GM20431 (cell line): ENCODE data around the gene IGSF23.
"Not testable (repeated sequence)": the region's sequence is repeated elsewhere in the genome, so short reads cannot be mapped to it uniquely, and the experiment has no call there.

ENCODE experiments used
- in situ Hi-C: fragments of 300-500 bp; cut with MseI, MboI; formaldehyde crosslinking; loops from one replicate; pipeline ENCODE4 v1.15.0; 2020; ENCODE audit warnings: low sequenced_read_pairs; ENCODE audit not compliant: unreplicated experiment

The IGSF23 gene

DNA sequence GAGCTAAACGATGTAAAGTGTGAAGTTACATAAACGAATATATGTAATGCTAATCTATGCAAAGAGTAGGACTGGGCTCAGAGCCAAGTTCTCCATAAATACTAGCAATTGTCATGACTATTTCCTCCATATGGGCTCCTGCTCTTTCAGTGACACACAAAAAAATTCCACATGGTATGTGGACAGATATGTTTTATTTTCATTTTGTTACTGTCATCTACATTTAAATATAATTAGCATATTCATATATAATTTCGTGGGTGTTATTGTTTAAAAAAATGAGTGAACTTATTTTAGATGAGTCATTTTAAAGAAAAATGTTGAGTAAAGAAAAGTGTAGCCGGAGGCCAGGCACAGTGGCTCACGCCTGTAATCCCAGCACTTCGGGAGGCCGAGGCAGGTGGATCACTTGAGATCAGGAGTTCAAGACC, 5.0 kb upstream of the IGSF23 start:
- in situ Hi-C loops: no loop called here

DNA sequence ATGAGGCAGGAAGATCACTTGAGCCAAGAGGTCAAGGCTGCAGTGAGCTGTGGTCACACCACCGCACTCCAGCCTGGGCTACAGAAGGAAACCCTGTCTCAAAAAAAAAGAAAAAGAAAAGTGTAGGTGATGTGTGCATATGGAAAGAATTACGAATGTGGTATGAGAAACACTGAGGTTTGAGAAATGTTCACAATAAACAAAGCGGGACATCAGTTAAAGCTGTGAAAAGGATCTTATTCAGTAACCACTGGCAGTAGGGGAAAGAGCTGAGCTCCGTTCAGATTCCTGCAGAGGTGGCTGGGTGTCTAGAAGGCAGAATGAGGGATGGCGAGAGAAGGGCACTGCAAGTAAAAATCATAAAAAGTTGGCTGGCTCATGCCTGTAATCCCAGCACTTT, 4.1 kb upstream of the IGSF23 start:
- in situ Hi-C loops: no loop called here

DNA sequence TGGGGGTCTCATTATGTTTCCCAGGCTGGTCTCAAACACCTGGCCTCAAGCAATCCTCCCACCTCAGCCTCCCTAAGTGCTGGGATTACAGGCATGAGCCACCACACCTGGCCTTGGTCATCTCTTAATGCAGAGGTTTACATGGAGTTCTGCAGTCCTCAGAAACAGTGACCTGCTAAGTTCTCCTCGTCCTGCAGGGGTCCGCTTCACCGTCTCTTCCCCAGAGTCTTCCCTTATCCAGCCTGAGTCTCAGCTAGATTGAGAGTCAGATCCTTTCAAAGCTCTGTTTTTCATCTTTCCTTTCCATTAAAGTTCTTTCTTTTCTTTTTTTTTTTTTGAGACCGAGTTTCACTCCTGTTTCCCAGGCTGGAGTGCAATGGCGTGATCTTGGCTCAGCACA, 2.9 kb upstream of the IGSF23 start:
- in situ Hi-C loops: not testable (repeated sequence)

DNA sequence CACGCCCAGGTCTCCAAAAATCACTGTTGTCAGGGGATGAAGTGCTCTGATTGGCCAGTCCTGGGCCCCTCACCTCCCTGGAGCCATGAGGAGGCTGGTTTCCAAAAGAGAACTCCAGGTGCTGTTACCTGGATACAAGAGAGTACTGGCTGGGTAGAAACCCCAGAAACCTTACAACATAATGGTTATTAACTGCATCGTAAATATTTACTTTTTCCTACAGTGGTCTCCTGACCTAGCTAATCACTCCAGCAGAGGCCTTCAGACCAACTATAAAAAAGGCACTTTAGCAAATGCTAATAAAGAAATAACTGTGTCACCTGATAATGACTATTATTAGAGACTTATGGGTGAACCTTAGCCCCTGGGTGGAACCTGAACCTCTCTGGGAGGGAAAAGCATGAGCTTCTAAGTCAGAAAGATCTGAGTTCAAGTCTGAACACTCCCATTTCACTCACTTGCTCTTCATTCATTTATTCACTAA, 1.5 kb upstream of the IGSF23 start:
- in situ Hi-C loops: no loop called here

DNA sequence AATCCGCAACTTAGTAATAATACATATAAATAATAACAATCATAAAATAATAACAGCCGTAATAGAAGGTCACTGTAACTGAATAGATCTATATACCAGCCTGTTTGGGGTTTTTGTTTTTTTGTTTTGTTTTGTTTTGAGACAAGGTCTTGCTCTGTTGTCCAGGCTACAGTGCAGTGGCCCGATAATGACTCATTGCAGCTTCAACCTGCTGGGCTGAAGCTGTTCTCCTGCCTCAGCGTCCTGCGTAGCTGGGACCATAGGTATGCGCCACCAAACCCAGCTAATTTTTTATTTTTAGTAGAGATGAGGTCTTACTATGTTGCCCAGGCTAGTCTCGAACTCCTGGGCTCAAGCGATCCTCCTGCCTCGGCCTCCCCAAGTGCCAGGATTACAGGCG, 950 bp downstream of the IGSF23 start:
- in situ Hi-C loops: no loop called here

DNA sequence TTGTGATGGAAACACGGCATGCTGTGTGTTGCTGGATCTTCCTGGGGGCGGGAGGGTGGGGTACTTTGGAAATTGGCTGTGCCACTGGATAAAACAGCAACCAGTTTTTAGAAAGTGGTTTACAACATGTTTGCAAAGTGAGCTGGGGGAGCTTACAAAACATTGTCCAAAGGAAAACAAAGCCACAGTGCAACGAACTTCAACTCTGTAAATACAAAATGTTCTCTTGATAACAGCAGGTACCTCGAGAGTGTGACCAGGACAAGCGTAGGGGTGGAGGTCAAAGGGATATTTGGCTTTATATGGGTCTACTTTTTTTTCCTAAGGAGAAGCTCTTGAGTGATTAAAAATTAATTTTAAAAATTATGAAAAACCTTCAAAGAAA, 2.5 kb downstream of the IGSF23 start:
- in situ Hi-C loops: no loop called here

DNA sequence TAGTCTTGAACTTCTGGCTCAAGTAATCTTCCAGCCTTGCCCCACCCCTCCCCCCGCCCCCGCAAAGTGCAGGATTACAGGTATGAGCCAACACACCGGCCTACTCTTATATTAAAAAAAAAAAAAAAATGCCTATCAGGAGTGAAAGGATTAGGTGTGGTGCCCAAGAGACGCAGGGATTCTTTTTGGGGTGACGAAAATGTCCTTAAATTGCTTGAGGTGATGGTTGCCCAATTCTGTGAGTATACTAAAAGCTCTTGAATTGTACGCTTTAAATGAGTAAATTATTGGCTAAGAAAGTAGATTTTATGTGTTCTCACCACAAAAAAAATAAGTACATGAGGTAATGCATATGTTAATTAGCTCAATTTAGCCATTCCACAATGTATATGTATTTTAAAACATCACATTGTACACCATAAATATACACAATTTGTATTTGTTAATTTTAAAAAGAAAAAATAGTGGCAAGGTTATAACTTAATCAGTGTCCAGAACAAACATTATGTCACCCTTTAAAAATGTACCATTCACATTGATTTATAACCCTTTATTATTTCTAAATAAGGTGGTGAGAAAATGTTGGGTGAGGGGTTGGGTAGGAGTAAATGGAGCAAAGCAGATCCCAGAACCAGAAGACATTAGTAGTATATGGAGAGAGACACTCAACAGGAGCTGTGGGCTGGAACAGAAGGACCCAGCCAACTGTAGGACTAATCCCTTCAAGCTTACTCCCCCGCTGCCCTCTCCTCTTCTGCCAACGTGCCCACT, 3.9 kb downstream of the IGSF23 start:
- in situ Hi-C loops: no loop called here

DNA sequence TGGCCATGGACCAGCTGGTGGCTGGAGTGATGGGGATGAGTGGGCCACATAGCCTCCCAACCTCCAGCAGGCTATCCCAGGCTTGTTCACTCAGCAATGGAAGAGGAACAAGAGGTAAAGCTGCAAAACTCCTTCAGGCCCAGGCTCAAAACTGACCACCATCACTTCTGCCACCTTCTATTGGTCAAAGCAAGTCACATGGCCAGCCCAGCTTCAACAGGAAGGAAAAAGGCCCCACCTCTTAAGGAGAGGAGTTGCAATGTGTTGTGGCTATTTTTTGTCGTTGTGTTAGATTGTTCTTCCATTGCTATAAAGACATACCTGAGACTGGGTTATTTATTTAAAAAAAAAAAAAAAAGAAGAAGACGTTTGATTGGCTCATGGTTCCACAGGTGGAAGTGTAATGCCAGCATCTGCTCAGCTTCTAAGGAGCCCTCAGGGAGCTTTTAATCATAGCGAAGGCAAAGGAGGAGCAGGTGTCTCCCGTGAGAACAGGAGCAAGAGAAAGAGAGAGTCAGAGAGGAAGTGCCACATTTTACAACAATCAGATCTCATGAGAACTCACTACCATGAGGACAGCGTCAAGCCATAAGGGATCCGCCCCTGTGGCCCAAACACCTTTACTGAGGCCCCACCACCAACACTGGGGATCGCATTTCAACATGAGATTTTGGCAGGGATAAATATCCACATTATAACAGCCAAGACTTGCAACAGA, 5.4 kb downstream of the IGSF23 start:
- in situ Hi-C loops: no loop called here

DNA sequence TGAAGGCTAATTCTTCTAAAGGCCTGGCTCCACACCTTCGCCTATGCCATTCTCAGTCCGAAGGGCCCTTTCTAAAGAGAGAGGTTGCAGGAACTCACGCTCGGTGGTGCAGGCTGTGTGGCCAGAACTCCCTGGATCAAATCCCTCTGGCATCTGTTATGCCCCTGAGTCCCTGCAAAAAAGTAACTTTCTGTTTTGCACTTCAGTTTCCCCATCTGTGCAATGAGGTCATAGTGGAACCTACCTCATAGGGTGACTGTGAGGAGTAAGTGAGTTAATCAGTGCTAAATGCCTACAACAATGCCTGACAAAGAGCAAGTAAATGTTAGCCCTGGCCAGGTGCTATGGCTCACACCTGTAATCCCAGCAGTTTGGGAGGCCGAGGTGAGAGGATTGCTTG, 7.3 kb downstream of the IGSF23 start:
- in situ Hi-C loops: no loop called here

DNA sequence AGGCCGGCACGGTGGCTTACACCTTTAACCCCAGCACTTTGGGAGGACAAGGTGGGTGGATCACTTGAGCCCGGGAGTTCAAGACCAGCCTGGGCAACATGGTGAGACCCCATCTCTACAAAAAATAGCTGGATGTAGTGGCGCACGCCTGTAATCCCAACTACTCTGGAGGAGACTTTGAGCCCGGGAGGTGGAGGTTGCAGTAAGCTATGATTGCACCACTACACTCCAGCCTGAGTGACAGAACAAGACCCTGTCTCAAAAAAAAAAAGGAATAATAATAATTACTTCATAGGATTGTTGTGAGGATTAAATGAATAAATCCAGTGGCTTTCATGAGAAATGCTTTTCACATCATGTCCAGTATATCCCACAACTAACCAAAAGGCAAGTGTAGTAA, 8.0 kb downstream of the IGSF23 start:
- in situ Hi-C loops: no loop called here

DNA sequence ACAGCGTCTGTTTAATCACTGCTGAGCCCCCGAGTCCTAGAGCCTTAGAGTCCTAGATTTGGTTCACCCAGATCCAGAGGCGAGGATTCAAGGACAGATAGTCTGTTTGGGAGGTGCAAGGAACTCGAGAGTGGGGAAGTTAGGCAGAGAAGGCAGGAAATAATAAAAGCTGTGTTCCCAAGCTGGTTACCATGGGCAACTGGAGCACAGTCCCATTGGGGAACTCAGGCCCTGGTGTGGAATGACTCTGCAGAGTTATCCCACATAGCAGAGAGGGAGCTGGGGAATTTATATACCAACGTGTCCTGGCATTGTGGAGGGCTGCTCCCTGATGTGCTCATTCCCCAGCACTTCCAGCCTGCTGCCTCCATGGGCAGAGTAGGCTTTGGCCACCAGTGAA, 9.7 kb downstream of the IGSF23 start:
- in situ Hi-C loops: no loop called here

DNA sequence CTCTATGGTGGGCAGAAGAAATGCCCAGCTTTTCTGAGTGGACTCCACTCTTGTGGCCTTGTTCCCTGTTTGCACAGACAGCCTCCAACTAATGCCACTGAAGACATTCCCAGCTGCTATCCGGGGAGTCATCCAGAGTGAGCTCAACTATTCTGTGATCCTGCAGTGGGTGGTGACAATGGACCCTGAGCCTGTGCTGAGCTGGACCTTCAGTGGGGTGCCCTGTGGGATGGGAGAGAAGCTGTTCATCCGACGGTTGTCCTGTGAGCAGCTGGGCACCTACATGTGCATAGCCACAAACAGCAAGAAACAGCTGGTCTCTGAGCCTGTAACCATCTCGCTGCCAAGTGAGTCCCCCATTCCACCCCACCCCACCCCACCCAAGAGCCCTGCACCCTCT, 10.3 kb downstream of the IGSF23 start:
- in situ Hi-C loops: no loop called here

DNA sequence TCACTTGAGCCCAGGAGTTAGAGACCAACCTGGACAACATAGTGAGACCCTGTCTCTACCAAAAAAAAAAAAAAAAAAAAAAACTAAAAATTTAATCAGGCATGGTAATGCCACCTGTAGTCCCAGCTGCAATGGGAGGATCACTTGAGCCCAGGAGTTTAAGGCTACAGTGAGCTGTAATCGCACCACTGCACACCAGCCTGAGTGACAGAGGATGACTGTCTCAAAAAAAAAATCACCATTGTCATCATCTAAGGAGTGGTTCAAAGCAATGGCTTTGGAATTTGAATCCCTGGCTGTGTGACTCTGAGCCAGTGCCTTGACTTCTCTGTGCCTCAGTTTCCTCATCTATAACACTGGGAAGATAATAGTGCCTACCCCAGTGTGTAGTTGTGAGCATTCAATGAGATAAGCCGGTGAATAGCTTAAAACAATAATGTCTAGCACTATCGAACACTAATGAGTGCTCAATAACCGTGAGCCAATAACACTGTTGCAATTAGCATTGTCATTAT, 11.5 kb downstream of the IGSF23 start:
- in situ Hi-C loops: no loop called here

DNA sequence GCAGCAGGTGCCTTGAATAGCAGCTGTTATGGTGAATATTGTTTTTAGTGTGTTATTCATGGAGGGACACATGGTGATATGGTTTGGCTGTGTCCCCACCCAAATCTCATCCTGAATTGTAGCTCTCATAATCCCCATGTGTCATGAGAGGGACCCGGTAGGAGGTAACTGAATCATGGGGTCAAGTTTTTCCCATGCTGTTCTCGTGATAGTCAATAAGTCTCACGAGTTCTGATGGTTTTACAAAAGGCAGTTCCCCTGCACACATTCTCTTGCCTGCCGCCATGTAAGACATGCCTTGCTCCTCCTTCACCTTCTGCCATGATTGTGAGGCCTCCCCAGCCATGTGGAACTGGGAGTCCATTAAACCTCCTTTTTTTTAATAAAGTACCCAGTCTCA, 12.3 kb downstream of the IGSF23 start:
- in situ Hi-C loops: not testable (repeated sequence)

DNA sequence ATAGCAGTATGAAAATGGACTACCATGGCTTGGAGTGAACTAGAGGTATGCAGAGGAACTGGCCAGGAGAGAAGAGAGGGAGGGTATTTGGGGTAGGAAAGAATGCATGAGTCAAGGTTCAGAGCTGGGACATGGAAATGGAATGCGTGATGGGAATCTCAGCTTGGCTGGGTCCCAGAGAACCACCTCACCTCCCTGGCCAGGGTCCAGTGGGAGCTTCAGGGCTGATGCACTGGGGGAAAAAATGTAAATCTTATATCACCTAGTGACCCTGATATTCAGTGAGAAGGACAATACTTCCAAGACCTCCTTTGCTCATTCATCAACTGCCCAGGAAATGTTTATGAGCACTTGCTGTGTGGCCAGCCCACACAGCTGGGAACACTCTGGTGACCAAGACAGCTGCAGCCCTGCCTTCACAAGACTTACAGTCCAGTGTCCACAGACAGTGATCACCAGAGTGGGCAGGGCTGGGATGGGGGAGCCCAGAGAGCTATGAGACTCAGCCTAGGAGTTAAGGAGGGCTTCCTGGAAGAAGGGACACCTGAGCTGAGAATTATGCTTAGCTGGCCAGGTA, 12.8 kb downstream of the IGSF23 start:
- in situ Hi-C loops: no loop called here

DNA sequence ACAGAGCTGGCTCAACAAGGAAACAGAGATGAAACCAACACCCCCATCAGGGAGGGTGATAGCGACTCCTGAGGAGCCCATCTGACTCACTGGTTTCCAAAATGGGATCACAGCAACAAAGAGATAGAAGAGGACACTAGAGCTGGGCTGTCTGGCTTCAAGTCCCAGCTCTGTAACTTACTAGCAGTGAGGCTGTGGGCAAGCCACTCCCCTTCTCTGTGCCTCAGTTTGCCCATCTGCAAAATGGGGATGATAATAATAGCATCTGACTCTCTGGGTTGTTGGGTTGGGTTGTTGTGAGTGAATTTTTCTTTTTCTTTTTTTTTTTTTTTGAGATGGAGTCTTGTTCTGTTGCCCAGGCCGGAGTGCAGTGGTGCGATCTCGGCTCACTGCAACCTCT, 14.3 kb downstream of the IGSF23 start:
- in situ Hi-C loops: no loop called here

DNA sequence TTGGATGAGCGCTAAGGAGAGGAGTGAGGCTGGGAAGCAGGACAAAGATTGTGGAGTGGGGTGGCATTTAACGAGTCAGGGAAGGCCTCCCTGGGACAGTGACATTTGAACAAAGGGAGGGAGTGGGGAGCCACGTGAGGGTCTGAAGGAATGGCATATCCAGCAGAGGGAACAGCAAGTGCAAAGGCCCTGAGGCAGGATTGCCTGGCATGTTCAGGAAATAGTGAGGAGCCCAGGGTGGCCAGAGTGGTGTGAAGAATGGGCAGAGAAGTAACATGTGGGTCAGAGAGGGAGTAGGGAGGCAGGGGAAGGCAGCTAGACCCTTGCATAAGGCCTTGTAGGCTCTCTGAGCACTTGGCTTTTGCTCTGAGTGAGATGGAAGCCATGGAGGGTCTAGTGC, 15.4 kb downstream of the IGSF23 start:
- in situ Hi-C loops: no loop called here

DNA sequence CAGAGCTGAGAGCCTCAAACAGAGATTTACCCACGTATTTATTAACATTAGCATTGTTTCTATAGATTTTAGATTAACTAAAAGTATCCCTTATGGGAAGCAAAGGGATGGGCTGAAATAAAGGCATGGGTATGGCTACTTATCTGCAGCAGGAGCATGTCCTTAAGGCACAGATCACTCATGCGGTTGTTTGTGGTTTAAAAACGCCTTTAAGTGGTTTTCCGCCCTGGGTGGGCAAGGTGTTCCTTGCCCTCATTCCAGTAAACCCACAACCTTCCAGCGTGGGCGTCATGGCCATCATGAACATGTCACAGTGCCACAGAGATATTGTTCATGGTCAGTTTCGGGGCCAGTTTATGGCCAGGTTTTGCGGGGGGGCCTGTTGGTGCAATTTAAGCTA, 18.2 kb downstream of the IGSF23 start:
- in situ Hi-C loops: not testable (repeated sequence)

DNA sequence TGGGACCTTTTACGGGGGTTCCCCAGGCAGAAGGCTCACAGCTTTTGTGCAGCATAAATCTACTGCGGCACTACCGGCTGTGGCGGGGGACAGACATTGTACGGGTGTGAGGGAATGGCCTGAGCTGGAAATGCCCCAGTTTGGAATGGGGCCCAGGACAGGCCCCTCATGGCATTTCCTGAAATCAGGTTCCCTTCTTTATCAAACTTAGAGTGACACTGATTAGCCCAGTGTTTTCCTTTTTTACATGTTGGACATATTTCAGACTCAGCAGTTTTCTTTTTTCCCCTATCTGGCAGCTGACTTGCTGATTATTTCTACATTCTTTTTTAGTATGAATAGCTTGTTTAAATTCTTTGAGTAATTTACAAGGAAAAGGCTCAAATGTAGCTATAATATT, 20.7 kb downstream of the IGSF23 start:
- in situ Hi-C loops: not testable (repeated sequence)

DNA sequence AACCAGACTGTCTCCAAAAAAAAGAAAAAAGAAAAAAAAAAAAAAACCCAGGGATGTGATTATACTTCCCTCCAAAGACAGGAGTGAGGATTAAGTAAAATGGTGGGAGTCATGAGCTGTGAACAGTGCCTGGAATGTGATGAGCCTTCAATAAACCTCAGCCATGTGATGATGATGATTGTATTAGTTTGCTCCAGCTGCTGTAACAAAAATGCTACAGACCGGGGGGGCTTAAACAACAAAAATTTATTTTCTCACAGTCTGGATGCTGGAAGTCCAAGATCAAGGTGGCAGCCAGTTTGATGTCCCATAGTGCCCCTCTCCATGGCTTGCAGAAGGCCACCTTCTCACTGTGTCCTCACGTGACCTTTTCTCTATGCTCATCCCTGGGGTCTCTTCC, 21.4 kb downstream of the IGSF23 start:
- in situ Hi-C loops: no loop called here
